CD4-positive, alpha-beta T cell treated with Interleukin-17A for 1 hour (primary cell): ENCODE data around the gene GYG2.
"Not testable (repeated sequence)": the region's sequence is repeated elsewhere in the genome, so short reads cannot be mapped to it uniquely, and the experiment has no call there.

Experiments used
- DNase-seq: peaks from one replicate; pipeline ENCODE4 v3.0.0-alpha.2; 2020

GYG2 gene

DNA sequence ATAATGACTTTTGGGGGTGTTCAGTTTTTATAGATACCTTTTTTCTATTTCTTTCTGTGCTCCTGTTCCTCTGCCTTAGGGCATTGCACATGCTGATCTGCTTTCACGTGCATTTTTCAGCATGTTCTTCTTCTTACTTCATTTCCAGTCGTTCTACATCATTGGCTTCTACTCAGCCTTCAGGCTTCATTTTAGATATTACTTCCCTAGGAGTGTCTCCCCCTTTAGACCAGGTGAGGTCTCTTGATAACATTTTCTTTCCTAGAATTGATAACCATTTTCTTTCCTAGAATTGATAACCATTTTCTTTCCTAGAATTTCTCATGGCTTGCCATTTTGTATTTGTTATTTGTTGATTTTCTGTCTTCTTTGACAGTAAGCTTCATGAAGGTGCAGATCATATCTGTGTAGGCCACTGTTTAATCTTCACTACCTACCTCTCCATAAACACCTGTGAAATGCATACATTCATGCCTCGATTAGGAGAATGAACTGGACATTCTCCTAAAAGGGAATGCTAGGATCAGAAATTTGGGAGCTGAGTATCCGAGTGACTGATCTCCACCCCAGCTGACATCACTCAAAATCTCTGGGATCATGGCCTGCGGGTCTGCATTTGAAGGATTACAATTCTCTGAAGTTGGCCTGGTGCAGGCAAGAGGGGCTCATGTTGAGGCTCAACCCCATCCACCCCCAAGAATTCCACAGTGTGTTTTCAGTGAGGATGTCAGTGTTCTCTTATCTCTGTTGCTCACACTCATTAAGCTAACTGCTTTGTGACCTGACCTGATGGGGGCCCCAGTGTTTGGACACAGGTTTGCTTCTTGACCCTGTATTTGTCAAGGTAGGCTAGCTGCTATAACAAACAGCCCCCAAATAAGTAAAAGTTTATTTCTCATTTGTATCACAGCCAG, 45.7 kb downstream of the GYG2 start:
- DNase-seq: no peak

DNA sequence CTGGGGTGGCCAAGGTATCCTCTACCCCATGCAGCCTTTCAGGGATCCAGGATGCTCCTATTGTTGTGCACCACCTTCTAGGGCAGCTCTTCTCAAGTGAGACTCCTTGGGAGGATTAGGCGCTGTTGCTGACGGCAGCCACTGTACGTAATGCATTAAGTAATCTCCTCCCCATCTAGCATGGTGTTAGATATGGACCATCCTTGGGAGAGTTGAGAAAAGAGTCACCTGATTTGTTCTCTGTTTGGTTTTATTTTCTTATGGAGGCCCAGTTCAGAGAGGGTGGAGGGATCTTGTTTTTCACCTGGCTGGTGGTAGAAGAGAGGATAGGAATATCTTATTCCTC, 46.4 kb downstream of the GYG2 start:
- no peak for DNase-seq

DNA sequence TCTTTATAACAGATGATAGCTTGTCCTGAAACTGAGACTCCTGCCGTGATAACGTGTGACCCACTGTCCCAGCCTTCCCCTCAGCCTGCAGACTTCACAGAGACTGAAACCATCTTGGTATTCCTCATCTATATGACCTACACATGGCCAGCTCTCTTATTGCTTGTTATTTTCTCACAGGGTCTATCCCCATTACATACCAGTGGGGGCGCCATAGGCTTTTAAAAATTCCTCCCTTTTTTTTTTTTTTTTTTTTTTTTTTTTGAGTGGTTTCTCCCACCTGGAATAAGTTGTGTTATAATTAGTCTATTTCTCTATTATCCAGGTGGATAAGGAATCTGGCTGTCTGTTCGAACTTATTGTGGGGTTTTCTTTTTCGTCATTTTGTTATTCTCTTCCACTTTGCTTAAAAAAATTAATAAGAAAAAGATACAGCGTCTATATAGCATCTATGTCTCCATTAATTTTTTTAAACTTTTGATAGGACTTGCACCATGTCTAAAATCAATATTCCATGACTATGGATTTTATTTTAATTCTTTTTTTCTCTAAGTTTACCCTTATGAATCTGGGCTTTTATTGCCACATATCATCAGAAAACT, 47.2 kb downstream of the GYG2 start:
- DNase-seq: no peak

- DNase-seq: no peak
Observed at GRCh38 chrX:2878563-2878962, 49.8 kb downstream of the GYG2 start.

DNA sequence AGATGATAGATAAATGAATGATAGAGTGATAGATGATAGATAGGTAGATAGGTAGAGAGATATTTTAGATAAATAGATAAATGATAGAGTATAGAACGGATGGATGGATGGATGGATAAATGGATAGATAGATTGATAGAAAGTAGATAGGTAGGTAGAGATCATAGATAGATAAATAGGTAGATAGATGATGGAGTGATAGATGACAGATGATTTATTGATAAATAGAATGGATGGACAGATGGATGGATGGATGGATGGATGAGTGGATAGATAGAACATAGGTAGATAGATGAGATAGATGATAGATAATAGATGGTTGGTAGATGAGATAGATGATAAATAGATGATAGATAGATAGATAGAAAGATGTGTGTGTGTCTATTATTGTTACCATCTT, 50.9 kb downstream of the GYG2 start:
- DNase-seq: no peak

- DNase-seq: no peak
Observed at GRCh38 chrX:2883770-2884169, 55.0 kb downstream of the GYG2 start.

DNA sequence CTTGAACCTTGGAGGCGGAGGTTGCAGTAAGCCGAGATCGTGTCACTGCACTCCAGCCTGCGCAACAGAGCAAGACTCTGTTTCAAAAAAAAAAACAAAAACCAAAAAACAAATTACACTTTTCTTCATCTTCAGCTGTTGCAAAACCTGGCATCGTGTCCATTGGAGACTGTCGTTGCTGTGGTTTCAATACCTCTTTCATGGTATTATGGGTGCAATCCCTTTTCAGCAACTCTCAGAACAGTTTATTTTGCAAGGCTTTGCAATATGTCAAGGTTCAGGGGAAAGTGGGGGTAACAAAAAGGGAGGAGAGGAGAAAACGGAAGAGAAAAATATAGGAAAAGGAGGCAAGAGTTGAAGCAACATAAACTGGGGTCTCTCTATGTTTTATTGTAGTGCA, 59.6 kb downstream of the GYG2 start:
- no peak for DNase-seq

DNA sequence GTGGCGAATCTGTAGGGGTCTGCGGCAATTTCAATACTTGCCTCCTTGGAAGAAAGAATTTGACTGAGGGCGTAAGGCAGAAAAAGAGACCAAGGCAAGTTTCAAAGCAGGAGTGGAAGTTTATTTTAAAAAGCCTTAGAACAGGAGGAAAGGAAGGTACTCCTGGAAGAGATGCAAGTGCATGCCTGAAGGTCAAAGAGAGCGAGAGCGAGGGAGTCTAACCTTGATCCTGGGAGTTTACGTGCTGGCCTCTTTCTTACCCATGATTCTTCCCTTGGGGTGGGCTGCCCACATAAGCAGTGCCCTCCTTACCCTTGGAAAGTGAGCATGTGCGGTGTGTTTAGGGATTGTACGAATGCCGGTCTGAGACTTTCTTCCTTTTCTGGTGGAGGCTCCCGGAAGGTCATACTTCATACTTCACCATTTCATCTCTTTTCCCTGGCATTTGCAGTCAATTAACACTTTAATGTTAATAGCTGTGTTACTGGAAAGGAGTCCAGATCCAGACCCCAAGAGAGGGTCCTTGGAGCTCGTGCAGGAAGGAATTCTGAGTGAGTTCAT, 60.4 kb downstream of the GYG2 start:
- no peak for DNase-seq

- DNase-seq: peak; percentile 12
Observed at GRCh38 chrX:2889706-2890490, 61.2 kb downstream of the GYG2 start.

DNA sequence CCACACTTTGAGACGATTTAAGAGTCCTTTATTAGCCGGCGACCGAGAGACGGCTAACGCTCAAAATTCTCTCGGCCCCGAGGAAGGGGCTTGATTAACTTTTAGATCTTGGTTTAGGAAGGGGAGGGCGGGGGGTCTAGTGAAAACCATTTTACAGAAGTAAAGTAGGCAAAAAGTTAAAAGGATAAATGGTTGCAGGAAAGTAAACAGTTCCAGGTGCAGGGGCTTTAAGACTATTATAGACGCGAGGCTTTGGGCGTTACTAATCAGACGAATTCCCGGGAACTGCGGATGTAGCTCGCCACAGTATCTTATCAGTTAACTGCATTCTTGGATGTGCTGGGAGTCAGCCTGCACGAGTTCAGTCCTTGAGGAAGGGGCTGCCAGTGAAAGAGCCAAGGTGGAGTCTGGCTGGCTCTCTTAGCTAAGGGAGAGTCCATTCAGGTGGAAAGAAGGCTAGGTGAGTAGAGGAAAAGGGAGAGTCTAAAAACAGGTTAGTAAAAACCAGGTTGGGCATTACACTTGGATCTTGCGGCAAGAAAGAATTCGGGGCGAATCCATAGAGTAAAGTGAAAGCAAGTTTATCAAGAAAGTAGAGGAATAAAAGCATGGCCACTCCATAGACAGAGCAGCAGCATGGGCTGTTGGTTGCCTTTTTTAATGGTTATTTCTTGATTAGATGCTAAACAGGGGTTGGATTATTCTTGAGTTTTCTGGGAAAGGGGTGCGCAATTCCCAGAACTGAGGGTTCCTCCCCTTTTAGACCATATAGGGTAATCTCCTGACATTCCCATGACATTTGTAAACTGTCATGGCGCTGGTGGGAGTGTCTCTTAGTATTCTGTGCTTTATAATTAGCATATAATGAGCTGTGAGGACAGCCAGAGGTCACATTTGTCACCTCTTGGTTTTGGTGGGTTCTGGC, 62.1 kb downstream of the GYG2 start:
- DNase-seq: not testable (repeated sequence)

- no peak for DNase-seq
Observed at GRCh38 chrX:2892816-2893215, 64.1 kb downstream of the GYG2 start.

- DNase-seq: no peak
Observed at GRCh38 chrX:2894885-2895292, 66.2 kb downstream of the GYG2 start.

GRCh38 chrX:2897311-2897689, 68.6 kb downstream of the GYG2 start:
- no peak for DNase-seq

- peak; percentile 25 for DNase-seq
Observed at GRCh38 chrX:2897690-2898623, 69.2 kb downstream of the GYG2 start.

GRCh38 chrX:2898846-2899512, 70.2 kb downstream of the GYG2 start:
- DNase-seq: no peak

DNA sequence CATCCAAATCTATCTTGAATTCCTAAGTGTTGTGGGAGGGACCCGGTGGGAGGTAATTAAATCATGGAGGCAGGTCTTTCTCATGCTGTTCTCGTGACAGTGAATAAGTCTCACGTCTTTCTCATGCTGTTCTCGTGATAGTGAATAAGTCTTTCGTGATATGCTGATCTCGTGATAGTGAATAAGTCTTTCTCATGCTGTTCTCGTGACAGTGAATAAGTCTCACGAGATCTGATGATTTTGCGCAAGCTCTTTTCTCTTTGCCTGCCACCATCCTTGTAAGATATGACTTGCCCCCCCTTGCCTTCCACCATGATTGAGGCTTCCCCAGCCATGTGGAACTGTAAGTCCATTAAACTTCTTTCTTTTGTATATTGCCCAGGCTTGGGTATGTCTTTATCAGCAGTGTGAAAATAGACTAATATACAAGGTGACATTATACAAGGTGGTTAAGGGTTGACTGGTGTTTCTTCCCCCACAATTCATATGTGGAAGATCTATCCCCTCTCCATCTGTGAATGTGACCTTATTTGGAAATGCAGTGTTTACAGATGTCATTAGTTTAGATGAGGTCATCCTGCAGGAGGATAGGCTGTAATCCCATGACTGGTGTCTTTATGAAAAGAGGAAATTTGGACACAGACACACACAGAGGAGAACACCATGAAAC, 72.8 kb downstream of the GYG2 start:
- DNase-seq: no peak

- DNase-seq: no peak
Observed at GRCh38 chrX:2902841-2903240, 74.1 kb downstream of the GYG2 start.

GRCh38 chrX:2903366-2903765, 74.6 kb downstream of the GYG2 start:
- no peak for DNase-seq

DNA sequence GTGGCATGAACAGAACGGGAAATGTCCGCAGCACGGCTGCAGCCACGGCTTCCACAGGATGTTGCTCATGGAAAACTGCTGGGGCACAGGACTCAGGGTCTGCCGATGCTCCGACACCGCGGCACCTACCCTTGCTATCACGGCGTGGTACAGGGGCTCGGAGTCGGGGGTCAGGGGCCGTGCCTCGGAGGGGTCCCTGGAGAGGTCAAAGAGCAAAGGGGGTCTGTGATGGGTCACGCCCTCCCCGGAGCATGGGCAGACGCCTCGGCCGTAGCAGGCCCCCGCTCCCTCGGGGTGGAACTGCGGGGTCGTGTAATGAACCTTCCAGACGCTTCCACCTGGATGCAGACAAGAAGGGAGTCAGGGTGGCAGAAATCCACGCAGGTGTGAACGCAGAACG, 78.6 kb downstream of the GYG2 start:
- no peak for DNase-seq

DNA sequence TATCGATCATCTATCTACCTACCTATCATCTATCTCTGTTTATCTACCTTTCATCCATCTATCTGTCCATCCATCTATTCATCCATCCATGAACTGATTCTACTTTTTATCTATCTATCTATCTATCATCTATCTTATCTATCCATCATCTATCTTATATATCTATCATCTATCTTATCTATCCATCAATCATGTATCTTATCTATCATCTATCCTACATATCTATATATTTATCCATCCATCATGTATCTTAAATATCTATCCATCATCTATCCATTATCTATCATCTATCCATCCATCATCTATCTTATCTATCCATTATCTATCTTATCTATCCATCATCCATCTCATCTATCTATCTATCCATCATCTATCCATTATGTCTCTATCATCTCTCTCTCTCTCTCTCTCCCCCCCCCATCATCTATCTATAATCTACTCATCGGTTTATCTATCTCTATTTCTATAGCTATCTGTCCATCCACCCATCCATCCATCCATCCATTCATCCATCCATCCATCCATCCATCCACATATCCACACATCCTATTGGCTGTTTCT, 79.5 kb downstream of the GYG2 start:
- no peak for DNase-seq
